Stimulated activated naive CD8-positive, alpha-beta T cell treated with anti-CD3 and anti-CD28 coated beads, Interleukin-15, Interleukin-2, amounts not matched to agents 100 ng/mL and 50 ng/mL, for 24 hours (primary cell): ENCODE measurements around the gene BIVM.

ENCODE experiments used
- H3K27ac Mint-ChIP-seq: one replicate; pipeline ENCODE4 v1.8.0; 2021; ENCODE audit warnings: mild to moderate bottlenecking, mixed read lengths
- H3K27me3 Mint-ChIP-seq: one replicate; pipeline ENCODE4 v1.8.0; 2021; ENCODE audit warnings: mixed read lengths
- H3K36me3 Mint-ChIP-seq: one replicate; pipeline ENCODE4 v1.8.0; 2021; ENCODE audit warnings: low read depth, mixed read lengths
- H3K4me1 Mint-ChIP-seq: one replicate; pipeline ENCODE4 v1.8.0; 2021; ENCODE audit warnings: low read depth, mixed read lengths
- H3K4me3 Mint-ChIP-seq: one replicate; pipeline ENCODE4 v1.8.0; 2021; ENCODE audit warnings: mild to moderate bottlenecking, mixed read lengths
- H3K9me3 Mint-ChIP-seq: one replicate; pipeline ENCODE4 v1.8.0; 2021; ENCODE audit warnings: mixed read lengths

The BIVM gene

GRCh38 chr13:102812611-102813287 is 13.8 kb downstream of the BIVM start:
- no peaks in the 10 kb centered on the region for H3K9me3 Mint-ChIP-seq
- H3K27ac Mint-ChIP-seq, result no peak overlapping the region
- H3K4me1 Mint-ChIP-seq, result peaks cover 26% of the 10 kb centered on the region
- H3K4me3 Mint-ChIP-seq, result no peak overlapping the region
- peaks cover 42% of the 10 kb centered on the region for H3K36me3 Mint-ChIP-seq
- no peaks in the 10 kb centered on the region for H3K27me3 Mint-ChIP-seq

DNA sequence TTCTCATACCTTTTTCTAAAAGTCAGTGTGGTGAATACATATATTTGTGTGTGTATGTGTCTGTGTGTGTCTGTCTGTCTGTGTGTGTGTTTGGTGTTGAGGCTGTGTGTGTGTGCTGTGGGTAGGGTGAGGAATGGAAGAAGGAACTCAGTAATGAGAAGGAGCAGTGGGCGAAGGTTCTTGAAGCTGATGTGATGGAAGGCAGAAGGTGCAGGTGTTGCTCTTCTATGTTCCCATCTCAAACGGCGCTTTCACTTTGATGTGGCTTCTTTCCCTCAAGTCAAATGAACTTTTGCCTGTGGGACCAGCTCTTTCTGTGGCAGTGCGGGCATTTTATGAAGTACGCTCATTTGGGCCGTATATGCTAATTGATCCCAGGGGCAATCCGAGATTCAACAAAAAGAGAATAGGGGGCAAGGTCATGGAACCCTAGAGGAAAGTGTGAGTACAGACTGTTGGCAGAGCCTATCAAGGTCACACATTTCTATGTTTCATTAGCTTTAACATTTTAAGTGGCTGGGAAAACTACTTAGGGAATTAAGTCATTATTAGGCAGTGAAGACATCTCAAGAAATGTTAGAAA is 15.2 kb downstream of the BIVM start:
- Mint-ChIP-seq H3K9me3 (no peaks in the 10 kb centered on the region), H3K4me3 (peak overlapping the region; percentile 1), H3K27me3 (no peaks in the 10 kb centered on the region), H3K27ac (no peak overlapping the region), H3K36me3 (peaks cover 49% of the 10 kb centered on the region), H3K4me1 (peaks cover 26% of the 10 kb centered on the region)

GRCh38 chr13:102814793-102815192 is 15.9 kb downstream of the BIVM start:
- H3K4me3 Mint-ChIP-seq, result no peak overlapping the region
- no peaks in the 10 kb centered on the region for H3K9me3 Mint-ChIP-seq
- H3K36me3 Mint-ChIP-seq, result peaks cover 52% of the 10 kb centered on the region

DNA sequence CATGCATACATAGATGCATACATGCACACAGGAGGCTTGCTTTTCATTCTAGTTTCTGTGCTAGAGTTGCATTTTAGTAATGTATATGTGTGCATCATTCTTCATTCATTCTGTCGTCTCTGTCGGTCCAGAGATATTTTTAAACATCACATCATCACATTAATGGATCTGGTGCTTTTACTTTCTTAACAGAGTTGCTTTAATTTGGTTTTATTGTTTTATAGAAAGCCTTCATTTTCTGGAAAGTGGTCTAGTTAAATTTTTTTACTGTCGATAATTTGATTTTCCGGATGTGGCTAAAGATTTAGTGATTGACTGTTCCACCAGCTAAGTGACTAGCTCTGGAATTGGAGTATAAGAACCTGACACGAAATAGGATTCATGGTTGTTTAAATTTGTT is 16.9 kb downstream of the BIVM start:
- peaks cover 53% of the 10 kb centered on the region for H3K36me3 Mint-ChIP-seq
- H3K27me3 Mint-ChIP-seq, result no peaks in the 10 kb centered on the region
- H3K4me3 Mint-ChIP-seq, result no peak overlapping the region
- no peaks in the 10 kb centered on the region for H3K9me3 Mint-ChIP-seq
- H3K27ac Mint-ChIP-seq, result no peak overlapping the region
- H3K4me1 Mint-ChIP-seq, result peaks cover 26% of the 10 kb centered on the region

More at GRCh38 chr13:102814793-102815192, 15.9 kb downstream of the BIVM start:
- H3K27ac Mint-ChIP-seq, result no peak overlapping the region
- H3K27me3 Mint-ChIP-seq, result no peaks in the 10 kb centered on the region
- peaks cover 26% of the 10 kb centered on the region for H3K4me1 Mint-ChIP-seq

DNA sequence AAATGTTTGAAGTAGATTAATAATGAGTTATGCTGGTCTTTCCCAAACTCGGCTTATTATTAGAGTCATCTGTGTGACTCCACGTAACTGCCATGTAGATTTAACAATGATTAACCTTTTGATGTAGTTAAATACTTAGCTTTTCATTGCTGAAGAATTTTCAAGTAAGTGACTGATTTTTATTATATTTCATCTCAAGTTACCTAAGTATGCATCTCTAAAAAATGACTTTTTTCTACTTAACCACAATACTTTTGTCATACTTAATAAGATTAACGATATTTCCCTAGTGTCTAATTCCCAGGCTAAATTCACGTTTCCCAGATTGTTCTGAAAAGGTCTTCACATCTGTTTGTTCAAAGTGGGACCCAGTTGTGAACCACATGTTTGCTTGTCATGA is 17.8 kb downstream of the BIVM start:
- H3K9me3 Mint-ChIP-seq, result no peaks in the 10 kb centered on the region
- H3K4me1 Mint-ChIP-seq, result peaks cover 26% of the 10 kb centered on the region
- no peaks in the 10 kb centered on the region for H3K27me3 Mint-ChIP-seq
- H3K36me3 Mint-ChIP-seq, result peaks cover 50% of the 10 kb centered on the region
- H3K4me3 Mint-ChIP-seq, result no peak overlapping the region
- no peak overlapping the region for H3K27ac Mint-ChIP-seq

DNA sequence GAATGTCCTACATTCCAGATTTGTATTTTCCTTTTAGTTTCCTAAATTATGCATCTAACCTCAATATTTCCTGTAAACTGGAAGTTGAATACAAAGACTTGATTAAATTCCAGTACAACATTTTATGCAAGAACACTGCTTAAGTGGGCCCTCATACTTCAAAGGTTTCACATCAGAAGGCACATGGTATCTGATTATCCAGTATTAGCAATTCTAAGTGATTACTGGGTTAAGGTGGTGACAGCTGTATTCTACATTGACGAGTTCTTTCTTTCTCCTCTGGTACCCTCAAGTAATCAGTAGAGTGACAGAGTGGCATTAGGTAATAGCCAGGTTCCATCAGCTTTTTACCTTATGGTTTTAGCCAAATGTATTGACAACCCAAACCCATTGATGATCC is 18.3 kb downstream of the BIVM start:
- H3K27ac Mint-ChIP-seq, result no peak overlapping the region
- H3K36me3 Mint-ChIP-seq, result peaks cover 50% of the 10 kb centered on the region
- no peaks in the 10 kb centered on the region for H3K9me3 Mint-ChIP-seq
- H3K4me1 Mint-ChIP-seq, result peaks cover 21% of the 10 kb centered on the region
- no peaks in the 10 kb centered on the region for H3K27me3 Mint-ChIP-seq
- no peak overlapping the region for H3K4me3 Mint-ChIP-seq

DNA sequence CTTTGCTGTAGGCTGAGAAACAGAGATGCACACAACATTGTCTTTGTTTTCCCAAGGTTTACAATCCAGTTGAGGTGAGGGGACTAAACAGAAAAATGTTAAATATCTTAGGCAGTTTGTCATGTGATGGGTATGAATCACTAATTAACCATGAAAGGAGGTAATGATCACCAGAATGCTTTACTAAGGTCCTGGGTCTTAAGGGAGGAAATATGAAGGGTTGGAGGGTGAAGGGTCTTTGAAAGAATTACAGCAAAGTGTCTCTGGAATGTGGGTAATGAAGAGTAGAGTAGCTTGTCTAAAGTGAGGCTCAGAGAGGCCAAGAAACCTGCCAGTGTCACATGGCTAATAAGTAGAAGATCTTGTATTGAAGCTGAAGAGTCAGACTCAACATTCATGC is 19.0 kb downstream of the BIVM start:
- H3K36me3 Mint-ChIP-seq, result peaks cover 56% of the 10 kb centered on the region
- H3K27me3 Mint-ChIP-seq, result no peaks in the 10 kb centered on the region
- no peaks in the 10 kb centered on the region for H3K9me3 Mint-ChIP-seq
- no peak overlapping the region for H3K4me3 Mint-ChIP-seq
- H3K4me1 Mint-ChIP-seq, result peaks cover 14% of the 10 kb centered on the region
- H3K27ac Mint-ChIP-seq, result no peak overlapping the region

DNA sequence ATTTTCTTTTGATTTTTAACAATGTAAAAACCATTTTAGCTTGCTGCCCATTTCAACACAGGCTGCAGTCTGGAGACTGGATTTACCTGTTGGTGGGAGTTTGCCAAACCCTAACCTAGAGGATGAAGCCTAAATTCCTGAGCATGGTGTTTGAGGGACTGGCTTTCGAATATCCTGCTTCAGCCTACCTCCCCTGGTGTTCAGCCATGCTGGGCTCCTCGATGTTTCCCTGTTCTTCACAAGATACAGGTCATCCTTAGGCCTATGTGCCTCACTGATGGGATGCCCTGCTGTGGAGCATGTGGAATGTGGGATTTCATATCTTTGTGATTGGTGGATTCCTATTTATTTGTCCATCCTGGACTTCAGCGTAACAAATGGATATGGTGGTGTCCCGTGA is 26.5 kb downstream of the BIVM start:
- no peaks in the 10 kb centered on the region for H3K4me1 Mint-ChIP-seq
- H3K36me3 Mint-ChIP-seq, result peaks cover 51% of the 10 kb centered on the region
- no peak overlapping the region for H3K27ac Mint-ChIP-seq
- no peak overlapping the region for H3K4me3 Mint-ChIP-seq
- H3K9me3 Mint-ChIP-seq, result no peaks in the 10 kb centered on the region
- no peaks in the 10 kb centered on the region for H3K27me3 Mint-ChIP-seq

DNA sequence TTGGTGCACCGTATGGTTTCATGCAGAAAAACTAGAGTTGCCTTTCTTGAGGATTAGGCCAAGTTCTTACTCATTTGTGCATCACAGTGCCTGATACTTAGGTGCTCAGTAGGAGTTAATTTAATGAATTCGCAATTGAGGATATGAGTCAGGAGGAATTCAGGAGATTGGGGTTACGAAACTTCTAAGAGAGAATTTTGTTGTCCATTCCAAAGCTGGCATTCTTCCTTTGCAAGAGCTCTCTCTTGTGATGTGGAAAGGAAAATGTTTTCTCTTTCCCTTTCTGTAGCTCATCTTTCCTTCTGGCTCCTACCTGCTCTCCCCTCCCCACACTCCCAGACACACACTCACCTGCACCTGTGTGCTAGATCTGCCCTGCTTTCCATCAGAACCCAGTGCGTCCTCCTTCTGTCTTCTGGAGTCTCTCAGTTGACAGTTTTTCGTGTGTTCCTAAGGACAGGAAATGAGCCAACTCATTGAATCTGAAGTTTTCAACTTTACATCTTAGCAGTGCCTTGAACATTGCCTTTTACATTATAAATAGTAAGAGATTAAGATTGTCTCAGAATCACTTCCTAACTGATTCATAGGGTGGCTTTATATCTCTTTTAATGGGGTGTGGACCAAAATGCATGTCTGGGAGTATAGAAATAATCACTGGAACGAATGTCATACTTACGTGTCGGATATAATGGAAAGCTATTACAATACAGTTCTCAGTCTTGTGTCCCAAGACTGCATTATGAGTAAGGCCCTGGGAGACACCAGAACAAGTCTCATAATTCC is 27.2 kb downstream of the BIVM start:
- Mint-ChIP-seq H3K27ac (no peak overlapping the region), H3K9me3 (no peaks in the 10 kb centered on the region), H3K4me3 (no peak overlapping the region), H3K4me1 (no peaks in the 10 kb centered on the region), H3K36me3 (peaks cover 45% of the 10 kb centered on the region), H3K27me3 (no peaks in the 10 kb centered on the region)

GRCh38 chr13:102830646-102831045 is 31.7 kb downstream of the BIVM start:
- Mint-ChIP-seq H3K27me3 (no peaks in the 10 kb centered on the region), H3K4me1 (no peaks in the 10 kb centered on the region), H3K4me3 (no peak overlapping the region), H3K36me3 (peaks cover 33% of the 10 kb centered on the region), H3K9me3 (no peaks in the 10 kb centered on the region), H3K27ac (no peak overlapping the region)

- no peak overlapping the region for H3K4me3 Mint-ChIP-seq
- H3K36me3 Mint-ChIP-seq, result peaks cover 34% of the 10 kb centered on the region
- H3K9me3 Mint-ChIP-seq, result no peaks in the 10 kb centered on the region
- no peaks in the 10 kb centered on the region for H3K27me3 Mint-ChIP-seq
- no peaks in the 10 kb centered on the region for H3K4me1 Mint-ChIP-seq
- no peak overlapping the region for H3K27ac Mint-ChIP-seq
Measured at GRCh38 chr13:102836471-102836870, 37.6 kb downstream of the BIVM start.

DNA sequence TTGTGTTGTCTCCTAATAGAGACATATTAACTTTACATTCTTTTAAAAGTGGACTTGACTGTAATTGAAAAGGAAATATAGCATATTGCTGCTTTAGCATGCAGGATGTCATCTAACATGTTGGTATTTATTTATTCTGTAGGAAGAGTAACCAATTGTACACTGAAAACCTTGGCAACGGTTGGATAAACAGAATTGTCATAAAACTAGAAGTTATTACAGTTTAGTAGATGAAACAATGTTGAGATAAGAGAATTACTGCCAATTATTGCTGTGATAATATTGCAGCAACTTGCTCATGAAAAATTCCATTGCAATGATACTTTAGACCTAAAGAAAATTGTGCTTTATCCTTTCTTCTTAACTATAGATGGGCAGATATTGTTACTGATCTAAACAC is 39.4 kb downstream of the BIVM start:
- Mint-ChIP-seq H3K4me1 (no peaks in the 10 kb centered on the region), H3K36me3 (peaks cover 23% of the 10 kb centered on the region), H3K27ac (no peak overlapping the region), H3K9me3 (no peaks in the 10 kb centered on the region), H3K27me3 (no peaks in the 10 kb centered on the region), H3K4me3 (no peak overlapping the region)

DNA sequence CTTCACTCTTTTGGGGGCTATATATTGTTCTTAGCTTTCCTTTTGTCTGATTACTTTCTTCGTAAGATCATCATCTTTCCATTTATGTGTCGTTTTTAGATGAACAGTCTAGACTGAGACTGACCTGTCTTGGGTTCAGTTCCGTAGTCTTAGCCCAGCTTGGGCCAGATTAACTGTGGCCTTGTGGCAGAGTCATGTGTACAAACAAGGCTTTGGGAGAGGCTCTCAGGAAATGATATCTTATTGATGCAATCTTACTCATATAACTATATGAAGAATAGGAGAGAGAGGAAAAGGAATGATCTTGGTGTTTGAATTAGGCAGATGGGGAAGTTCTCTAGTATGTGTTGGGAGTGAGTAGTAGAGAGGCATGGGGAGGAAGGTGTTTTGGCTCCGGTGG is 40.1 kb downstream of the BIVM start:
- H3K36me3 Mint-ChIP-seq, result peaks cover 23% of the 10 kb centered on the region
- H3K27ac Mint-ChIP-seq, result no peak overlapping the region
- no peaks in the 10 kb centered on the region for H3K4me1 Mint-ChIP-seq
- no peaks in the 10 kb centered on the region for H3K9me3 Mint-ChIP-seq
- no peaks in the 10 kb centered on the region for H3K27me3 Mint-ChIP-seq
- H3K4me3 Mint-ChIP-seq, result no peak overlapping the region

GRCh38 chr13:102839462-102839861 is 40.5 kb downstream of the BIVM start:
- Mint-ChIP-seq H3K4me1 (peaks cover 1% of the 10 kb centered on the region), H3K36me3 (peaks cover 21% of the 10 kb centered on the region), H3K27ac (no peak overlapping the region), H3K9me3 (no peaks in the 10 kb centered on the region), H3K27me3 (no peaks in the 10 kb centered on the region), H3K4me3 (no peak overlapping the region)

DNA sequence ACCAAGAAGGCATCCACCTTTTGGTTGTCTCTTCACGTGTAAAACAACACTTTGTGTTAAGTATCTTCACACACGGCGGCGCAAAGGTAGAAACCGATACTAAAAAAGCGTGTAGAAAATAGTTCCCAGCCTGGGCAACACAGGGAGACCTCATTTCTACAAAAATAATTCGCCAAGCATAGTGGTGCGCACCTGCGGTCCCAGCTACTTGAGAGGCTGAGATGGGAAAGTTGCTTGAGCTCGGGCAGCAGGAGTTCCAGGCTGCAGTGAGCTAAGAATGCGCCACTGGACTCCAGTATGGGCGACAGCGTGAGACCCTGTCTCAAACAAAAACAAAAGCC is 46.3 kb downstream of the BIVM start:
- H3K36me3 Mint-ChIP-seq, result peaks cover 5% of the 10 kb centered on the region
- no peaks in the 10 kb centered on the region for H3K27me3 Mint-ChIP-seq
- peaks cover 37% of the 10 kb centered on the region for H3K4me1 Mint-ChIP-seq
- peak overlapping the region; percentile 98 for H3K4me3 Mint-ChIP-seq
- no peaks in the 10 kb centered on the region for H3K9me3 Mint-ChIP-seq
- peak overlapping the region; percentile 96 for H3K27ac Mint-ChIP-seq
